Activated naive CD4-positive, alpha-beta T cell treated with anti-CD3 and anti-CD28 coated beads, Interleukin-2, amount 10 ng/mL, durations not matched to agents 7 days and 5 days (primary cell): ENCODE measurements around the gene BBS4.
"Not testable (repeated sequence)": the region's sequence is repeated elsewhere in the genome, so short reads cannot be mapped to it uniquely, and the experiment has no call there.

Experiments
- CTCF ChIA-PET: fragments of 350-600 bp; sonication (Branson Sonifier 250); formaldehyde crosslinking; loops from one replicate; lab custom pipeline; 2021; ENCODE audit warnings: antibody characterized with exemption; lab: Charles Lee
- DNase-seq: peaks from one replicate; pipeline ENCODE4 v3.0.0-alpha.2; 2020
- H3K27ac Mint-ChIP-seq: one replicate; pipeline ENCODE4 v1.8.0; 2021; ENCODE audit warnings: mild to moderate bottlenecking, moderate library complexity, mixed read lengths
- H3K27me3 Mint-ChIP-seq: one replicate; pipeline ENCODE4 v1.8.0; 2021; ENCODE audit warnings: mild to moderate bottlenecking, mixed read lengths
- H3K36me3 Mint-ChIP-seq: one replicate; pipeline ENCODE4 v1.8.0; 2021; ENCODE audit warnings: mixed read lengths
- H3K4me1 Mint-ChIP-seq: one replicate; pipeline ENCODE4 v1.8.0; 2021; ENCODE audit warnings: mixed read lengths
- H3K4me3 Mint-ChIP-seq: one replicate; pipeline ENCODE4 v1.8.0; 2021; ENCODE audit warnings: mild to moderate bottlenecking, moderate library complexity, mixed read lengths
- H3K9me3 Mint-ChIP-seq: one replicate; pipeline ENCODE4 v1.8.0; 2021; ENCODE audit warnings: mixed read lengths

BBS4 gene, protein sequence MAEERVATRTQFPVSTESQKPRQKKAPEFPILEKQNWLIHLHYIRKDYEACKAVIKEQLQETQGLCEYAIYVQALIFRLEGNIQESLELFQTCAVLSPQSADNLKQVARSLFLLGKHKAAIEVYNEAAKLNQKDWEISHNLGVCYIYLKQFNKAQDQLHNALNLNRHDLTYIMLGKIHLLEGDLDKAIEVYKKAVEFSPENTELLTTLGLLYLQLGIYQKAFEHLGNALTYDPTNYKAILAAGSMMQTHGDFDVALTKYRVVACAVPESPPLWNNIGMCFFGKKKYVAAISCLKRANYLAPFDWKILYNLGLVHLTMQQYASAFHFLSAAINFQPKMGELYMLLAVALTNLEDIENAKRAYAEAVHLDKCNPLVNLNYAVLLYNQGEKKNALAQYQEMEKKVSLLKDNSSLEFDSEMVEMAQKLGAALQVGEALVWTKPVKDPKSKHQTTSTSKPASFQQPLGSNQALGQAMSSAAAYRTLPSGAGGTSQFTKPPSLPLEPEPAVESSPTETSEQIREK

GRCh38 chr15:72685925-72686794 is at the start of gene BBS4, which contains the start of gene HIGD2B:
TSS of gene BBS4 (plus strand) at chr15:72686207. CDS start at chr15:72686228, 21 bp downstream.
TSS of gene HIGD2B (minus strand) at chr15:72686182. CDS start at chr15:72676374, 9,808 bp downstream.
- Mint-ChIP-seq H3K9me3 (no peaks in the 10 kb centered on the region), H3K36me3 (peaks cover 3% of the 10 kb centered on the region), H3K27ac (peak within 1 kb of the TSS; percentile 88), H3K27me3 (peaks cover 4% of the 10 kb centered on the region), H3K4me1 (peaks cover 22% of the 10 kb centered on the region), H3K4me3 (peak within 1 kb of the TSS; percentile 97)
- DNase-seq, result peak; percentile 93
- CTCF ChIA-PET, result interaction anchor here (0.8 to 3.0 kb wide), 3 partner anchors 15 to 86 kb away, joined by 3 to 15 read pairs (median 3); no protein-coding TSS in a partner anchor

DNA sequence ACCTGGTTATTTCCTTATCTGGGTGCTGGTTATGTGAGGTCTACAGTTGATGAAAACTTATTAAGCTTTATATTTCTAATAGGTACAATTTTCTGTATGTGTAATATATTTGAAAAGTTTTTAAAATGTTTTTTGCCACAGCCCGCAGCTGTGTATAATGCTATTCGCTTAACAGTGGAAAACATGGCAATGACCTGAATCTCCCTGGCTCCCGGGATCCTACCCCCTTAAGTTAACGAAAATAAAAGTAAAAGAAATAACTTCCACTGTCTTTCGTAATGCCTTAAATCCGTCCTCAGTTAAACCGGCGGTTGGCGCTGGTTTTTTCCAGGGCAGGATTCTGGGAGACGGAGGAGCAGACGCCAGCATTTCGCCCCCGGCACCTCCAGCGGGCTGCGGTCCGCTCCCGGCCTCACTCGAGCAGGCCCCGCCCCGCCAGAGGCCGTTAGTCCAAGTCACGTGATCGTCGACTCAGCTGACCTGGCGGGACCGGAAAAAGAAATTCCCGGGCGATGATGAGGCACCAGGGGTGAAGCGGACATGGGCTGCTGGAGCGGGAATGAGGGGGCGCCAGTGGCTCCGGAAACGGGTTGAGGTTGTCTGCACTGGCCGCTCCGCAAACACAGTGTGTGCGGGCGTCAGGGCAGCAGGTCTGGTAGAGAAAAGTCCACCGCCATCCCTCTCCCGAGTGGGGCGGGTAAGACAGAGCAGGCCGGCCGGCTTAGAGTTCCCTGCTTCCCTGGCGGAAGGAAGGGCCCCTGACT is 49.3 kb upstream of the BBS4 start:
- H3K4me1 Mint-ChIP-seq, H3K27ac Mint-ChIP-seq, H3K27me3 Mint-ChIP-seq, H3K9me3 Mint-ChIP-seq, H3K36me3 Mint-ChIP-seq, CTCF ChIA-PET: not testable (repeated sequence)
- peak overlapping the region; percentile 26 for H3K4me3 Mint-ChIP-seq
- peak; percentile 78 for DNase-seq

- DNase-seq, H3K9me3 Mint-ChIP-seq, H3K4me3 Mint-ChIP-seq, H3K27ac Mint-ChIP-seq, H3K27me3 Mint-ChIP-seq, H3K4me1 Mint-ChIP-seq, H3K36me3 Mint-ChIP-seq, CTCF ChIA-PET: not testable (repeated sequence)
Observed at GRCh38 chr15:72639759-72640483, 46.1 kb upstream of the BBS4 start.

- H3K9me3 Mint-ChIP-seq, H3K27ac Mint-ChIP-seq, H3K36me3 Mint-ChIP-seq, DNase-seq, H3K4me3 Mint-ChIP-seq, CTCF ChIA-PET, H3K4me1 Mint-ChIP-seq, H3K27me3 Mint-ChIP-seq: not testable (repeated sequence)
Observed at GRCh38 chr15:72642271-72642670, 43.7 kb upstream of the BBS4 start.

DNA sequence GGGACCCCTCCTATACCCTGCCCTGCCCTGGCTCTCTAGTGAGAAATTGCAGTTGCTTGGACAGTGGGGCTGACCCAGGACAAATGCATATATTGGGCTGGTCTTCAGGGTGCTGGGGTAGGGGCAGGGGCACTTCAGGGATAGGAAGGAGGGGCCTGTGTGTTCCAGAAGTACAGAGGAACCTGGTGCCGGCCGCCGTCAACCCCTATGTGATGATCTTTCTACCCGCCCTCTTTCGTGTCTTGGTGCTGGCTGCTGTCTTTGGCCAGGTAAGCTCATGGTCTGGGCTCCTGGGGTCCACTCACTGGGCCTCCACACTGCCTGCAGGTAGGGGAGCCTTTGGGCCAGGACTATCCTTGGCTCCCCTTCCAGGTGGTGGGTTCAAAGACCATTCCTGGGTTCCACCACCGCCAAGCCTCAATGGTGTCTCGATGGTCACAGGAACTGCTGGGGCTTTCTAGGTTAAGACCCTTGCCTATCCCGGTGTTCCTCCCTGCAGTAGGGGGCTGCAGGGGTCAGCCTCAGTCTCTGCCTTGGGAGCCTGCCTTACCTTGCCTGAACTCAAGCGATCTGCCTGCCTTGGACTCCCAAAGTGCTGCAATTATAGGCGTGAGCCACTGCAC is 37.3 kb upstream of the BBS4 start:
- CTCF ChIA-PET, H3K9me3 Mint-ChIP-seq, H3K36me3 Mint-ChIP-seq, DNase-seq, H3K4me3 Mint-ChIP-seq, H3K27ac Mint-ChIP-seq, H3K27me3 Mint-ChIP-seq, H3K4me1 Mint-ChIP-seq: not testable (repeated sequence)

DNA sequence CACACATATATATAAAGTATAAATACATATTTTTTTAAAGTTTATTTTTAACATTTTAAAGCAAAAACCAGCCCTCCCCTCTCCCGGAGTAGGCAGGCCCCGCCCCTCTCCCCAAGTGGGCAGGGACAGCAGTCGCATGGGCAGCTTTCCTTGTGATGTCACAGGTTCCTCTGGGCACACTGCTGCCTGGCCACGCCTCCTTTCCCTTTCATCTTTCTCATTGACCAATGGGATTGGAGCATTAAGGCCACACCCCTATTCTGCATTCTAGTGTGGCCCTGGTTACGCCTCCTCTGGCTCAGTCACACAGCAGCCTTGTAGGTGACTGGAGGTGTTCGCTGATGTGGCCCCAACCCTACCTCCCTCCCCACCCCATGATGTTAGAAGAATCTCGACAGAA is 31.6 kb upstream of the BBS4 start, which contains the start of gene GOLGA6B:
TSS of gene GOLGA6B (plus strand) at position 301 of the 400 bp plus-strand sequence. CDS start at position 342, 41 bp downstream.
- H3K36me3 Mint-ChIP-seq, H3K27ac Mint-ChIP-seq, DNase-seq, H3K9me3 Mint-ChIP-seq, CTCF ChIA-PET, H3K4me1 Mint-ChIP-seq, H3K4me3 Mint-ChIP-seq, H3K27me3 Mint-ChIP-seq: not testable (repeated sequence)

DNA sequence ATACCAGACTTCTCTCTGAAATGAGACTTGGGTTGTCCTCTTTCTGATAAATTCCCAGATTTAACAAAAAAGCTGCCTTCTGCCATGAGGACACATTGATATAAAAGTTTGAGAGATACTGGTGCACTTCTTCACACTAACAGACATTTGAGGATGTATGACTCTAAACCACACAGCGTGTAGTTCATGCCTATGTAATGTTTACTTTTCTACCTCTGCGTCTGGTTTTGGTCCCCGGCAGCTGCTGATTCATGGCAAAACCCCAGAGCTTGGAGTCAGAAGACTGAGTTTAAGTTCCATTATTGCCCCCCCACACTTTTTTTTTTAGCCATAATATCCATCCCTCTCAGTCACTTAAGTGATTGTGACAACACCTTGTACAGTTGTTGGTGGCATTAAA is 30.0 kb upstream of the BBS4 start:
- H3K27me3 Mint-ChIP-seq, H3K4me3 Mint-ChIP-seq, H3K36me3 Mint-ChIP-seq, DNase-seq, H3K27ac Mint-ChIP-seq, H3K4me1 Mint-ChIP-seq, H3K9me3 Mint-ChIP-seq, CTCF ChIA-PET: not testable (repeated sequence)

GRCh38 chr15:72661081-72661480 is 24.9 kb upstream of the BBS4 start:
- DNase-seq, H3K27ac Mint-ChIP-seq, H3K4me3 Mint-ChIP-seq, CTCF ChIA-PET, H3K4me1 Mint-ChIP-seq, H3K27me3 Mint-ChIP-seq, H3K9me3 Mint-ChIP-seq, H3K36me3 Mint-ChIP-seq: not testable (repeated sequence)

DNA sequence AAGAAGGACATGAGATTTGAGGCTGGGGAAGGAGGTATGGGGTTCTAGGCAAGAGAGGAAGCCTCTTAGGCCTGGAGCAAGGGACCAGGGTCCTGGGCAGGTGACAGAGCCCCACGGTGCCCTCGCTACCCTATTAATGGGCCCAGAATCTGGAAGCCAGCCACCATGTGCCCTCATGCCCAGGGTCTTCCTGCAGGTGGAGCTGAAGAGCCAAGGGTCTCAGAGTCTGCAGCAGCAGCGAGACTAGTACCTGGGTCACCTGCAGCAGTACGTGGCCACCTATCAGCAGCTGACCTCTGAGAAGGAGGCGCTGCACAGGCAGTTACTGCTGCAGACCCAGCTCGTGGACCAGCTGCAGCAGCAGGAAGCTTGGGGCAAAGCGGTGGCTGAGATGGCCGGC is 22.1 kb upstream of the BBS4 start:
- CTCF ChIA-PET, H3K36me3 Mint-ChIP-seq, H3K4me1 Mint-ChIP-seq: not testable (repeated sequence)

GRCh38 chr15:72665706-72666105 is 20.3 kb upstream of the BBS4 start:
- H3K4me1 Mint-ChIP-seq, H3K27ac Mint-ChIP-seq, H3K27me3 Mint-ChIP-seq, DNase-seq, CTCF ChIA-PET, H3K9me3 Mint-ChIP-seq, H3K4me3 Mint-ChIP-seq, H3K36me3 Mint-ChIP-seq: not testable (repeated sequence)

More for the DNA sequence above, 22.1 kb upstream of the BBS4 start:
- H3K9me3 Mint-ChIP-seq, DNase-seq, H3K27ac Mint-ChIP-seq, H3K4me3 Mint-ChIP-seq, H3K27me3 Mint-ChIP-seq: not testable (repeated sequence)

DNA sequence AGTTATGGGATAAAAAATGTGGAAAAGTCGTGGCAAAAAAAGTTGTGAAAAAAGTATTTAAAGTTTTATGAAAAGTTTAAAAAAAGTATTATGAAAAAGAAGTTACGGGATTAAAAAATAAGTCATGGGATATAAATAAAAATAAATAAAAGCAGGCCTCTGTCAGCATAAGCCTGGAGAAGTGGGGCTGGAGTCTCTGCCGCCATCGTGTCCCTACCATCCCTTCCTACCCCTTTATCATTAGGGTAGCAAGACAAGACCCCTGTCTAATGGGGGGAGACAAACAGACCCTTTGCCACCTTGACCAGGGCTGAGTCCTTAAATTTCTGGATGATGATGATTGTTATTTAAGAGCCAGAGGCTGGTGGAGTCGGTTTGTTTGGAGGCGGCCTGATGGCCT is 16.2 kb upstream of the BBS4 start:
- H3K4me1 Mint-ChIP-seq, H3K36me3 Mint-ChIP-seq, CTCF ChIA-PET, H3K27ac Mint-ChIP-seq, DNase-seq, H3K9me3 Mint-ChIP-seq, H3K4me3 Mint-ChIP-seq: not testable (repeated sequence)
- peaks cover 29% of the 10 kb centered on the region for H3K27me3 Mint-ChIP-seq

- DNase-seq, result peak; percentile 84
- Mint-ChIP-seq H3K4me3 (peak overlapping the region; percentile 55), H3K27me3 (peaks cover 32% of the 10 kb centered on the region)
- H3K9me3 Mint-ChIP-seq, H3K36me3 Mint-ChIP-seq, H3K27ac Mint-ChIP-seq, H3K4me1 Mint-ChIP-seq: not testable (repeated sequence)
- CTCF ChIA-PET, result interaction anchor here (0.8 to 2.3 kb wide), 7 partner anchors 14 to 358 kb away, joined by 3 to 15 read pairs (median 4); no protein-coding TSS in a partner anchor
Observed at GRCh38 chr15:72670656-72671352, 15.2 kb upstream of the BBS4 start.
